GM13976 (cell line): ENCODE data around the gene GPS1.

Experiments used
- DNase-seq: peaks from one replicate; pipeline ENCODE4 v3.0.0; 2012; ENCODE audit warnings: low spot score
- CTCF ChIP-seq: IDR thresholded peaks from 2 replicates; pipeline ENCODE4 v1.5.1; 2012; ENCODE audit warnings: borderline replicate concordance, mild to moderate bottlenecking; ENCODE audit not compliant: insufficient read depth; ENCODE audit errors: extremely low read depth, missing control alignments, control extremely low read depth
- in situ Hi-C: fragments of 300-500 bp; cut with MboI; formaldehyde crosslinking; loops from one replicate; pipeline ENCODE4 v1.12.0; 2022; ENCODE audit warnings: low sequenced_read_pairs, mixed read lengths, inconsistent platforms; ENCODE audit not compliant: unreplicated experiment

GPS1 gene

DNA sequence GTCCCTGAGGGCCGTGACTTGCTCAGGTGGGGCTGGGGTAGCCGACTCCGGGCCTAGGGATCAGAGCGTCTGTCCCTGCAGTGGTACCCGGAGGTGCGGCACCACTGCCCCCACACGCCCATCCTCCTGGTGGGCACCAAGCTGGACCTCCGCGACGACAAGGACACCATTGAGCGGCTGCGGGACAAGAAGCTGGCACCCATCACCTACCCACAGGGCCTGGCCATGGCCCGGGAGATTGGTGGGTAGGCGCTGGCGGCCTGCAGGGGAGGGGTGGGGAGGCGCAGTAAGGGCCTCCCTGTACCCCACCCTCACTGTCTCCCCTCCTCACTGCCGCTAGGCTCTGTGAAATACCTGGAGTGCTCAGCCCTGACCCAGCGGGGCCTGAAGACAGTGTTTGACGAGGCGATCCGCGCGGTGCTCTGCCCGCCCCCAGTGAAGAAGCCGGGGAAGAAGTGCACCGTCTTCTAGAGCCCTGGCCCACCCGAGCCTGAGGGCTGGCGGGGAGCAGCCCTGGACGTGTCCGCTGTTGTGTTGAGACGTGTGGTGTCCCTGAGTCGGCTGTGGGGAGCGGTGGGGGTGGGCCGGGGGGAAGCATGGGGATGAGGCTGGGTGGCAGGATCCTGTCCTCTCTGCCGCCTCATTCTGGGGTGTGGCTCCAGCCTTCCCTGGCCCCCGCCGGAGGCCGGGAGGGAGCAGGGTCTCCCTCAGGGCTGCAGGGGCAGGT, 18.2 kb upstream of the GPS1 start:
- no peak for DNase-seq
- in situ Hi-C loops = no loop called here
- TF ChIP-seq CTCF = no peak

DNA sequence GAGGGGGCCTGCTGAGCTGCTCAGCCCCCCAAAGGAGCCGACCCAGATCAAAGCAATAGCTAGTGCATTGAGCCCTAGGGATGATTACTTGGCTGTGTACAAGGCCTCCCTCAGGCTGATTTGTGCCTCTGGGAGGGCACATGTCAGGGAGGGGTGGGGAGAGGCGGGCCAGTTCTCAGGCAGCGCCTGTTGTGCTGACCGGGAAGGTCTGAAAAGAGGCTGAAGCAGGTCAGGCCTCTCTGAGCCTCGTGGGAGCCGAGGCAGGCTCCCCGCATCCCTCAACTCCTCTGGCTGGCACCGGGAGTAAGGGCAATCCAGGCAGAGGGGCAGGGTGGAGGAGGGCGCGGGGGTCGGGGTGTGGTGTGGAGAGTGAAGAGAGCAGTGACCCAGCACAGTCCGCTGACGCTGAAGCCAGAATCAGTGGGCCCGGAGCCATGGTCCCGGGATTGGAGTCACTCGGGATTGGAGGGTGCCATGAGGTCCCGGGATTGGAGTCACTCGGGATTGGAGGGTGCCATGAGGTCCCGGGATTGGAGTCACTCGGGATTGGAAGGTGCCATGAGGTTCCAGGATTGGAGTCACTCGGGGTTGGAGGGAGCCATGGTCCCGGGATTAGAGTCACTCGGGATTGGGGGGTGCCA, 17.2 kb upstream of the GPS1 start:
- in situ Hi-C loops = no loop called here
- no peak for DNase-seq
- TF ChIP-seq CTCF = no peak

DNA sequence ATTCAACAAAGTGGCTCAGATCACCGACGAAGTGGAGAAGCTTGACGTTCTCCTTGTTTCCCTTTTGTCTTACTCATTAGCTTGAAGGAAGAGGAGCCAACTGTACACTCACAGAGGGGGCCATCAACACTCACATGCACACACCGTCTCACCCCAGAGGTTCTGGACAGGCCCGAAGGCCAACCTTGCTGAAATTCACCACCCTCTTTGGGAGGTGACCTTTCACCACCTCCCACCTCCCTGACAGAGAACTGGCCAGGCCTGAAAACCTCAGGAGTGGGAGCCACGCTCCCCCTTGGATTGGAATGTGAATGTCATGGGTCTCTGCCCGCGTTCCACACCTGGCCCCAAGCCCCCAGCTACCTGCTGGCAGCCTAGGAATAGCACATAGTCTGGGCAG, 16.2 kb upstream of the GPS1 start:
- in situ Hi-C loops = no loop called here
- no peak for DNase-seq
- TF ChIP-seq CTCF = no peak

GRCh38 chr17:82035956-82036633, 15.6 kb upstream of the GPS1 start:
- in situ Hi-C loops = no loop called here
- no peak for TF ChIP-seq CTCF
- DNase-seq = no peak

DNA sequence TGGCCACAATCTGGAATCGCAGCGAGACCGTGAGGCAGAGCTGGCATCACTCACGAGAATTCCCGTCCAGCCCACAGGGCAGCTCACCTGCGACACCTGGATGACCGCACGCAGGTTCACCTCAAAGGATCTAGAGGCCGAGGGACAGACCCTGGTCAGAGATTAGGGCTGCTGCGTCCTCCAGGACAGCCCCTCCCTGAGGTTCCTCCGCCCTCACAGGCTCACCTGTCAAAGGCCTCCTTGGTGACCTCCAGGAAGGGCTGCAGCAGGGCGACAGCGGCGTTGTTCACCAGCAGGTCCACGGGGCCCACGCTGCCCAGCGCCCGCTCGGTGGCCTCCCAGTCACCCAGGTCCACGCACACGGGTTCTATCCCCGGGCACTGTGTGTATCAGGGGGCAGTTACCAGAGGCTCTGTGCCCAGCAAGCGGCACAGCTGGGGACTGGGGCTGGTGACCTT, 15.0 kb upstream of the GPS1 start:
- no peak for DNase-seq
- TF ChIP-seq CTCF = no peak
- in situ Hi-C loops = no loop called here

DNA sequence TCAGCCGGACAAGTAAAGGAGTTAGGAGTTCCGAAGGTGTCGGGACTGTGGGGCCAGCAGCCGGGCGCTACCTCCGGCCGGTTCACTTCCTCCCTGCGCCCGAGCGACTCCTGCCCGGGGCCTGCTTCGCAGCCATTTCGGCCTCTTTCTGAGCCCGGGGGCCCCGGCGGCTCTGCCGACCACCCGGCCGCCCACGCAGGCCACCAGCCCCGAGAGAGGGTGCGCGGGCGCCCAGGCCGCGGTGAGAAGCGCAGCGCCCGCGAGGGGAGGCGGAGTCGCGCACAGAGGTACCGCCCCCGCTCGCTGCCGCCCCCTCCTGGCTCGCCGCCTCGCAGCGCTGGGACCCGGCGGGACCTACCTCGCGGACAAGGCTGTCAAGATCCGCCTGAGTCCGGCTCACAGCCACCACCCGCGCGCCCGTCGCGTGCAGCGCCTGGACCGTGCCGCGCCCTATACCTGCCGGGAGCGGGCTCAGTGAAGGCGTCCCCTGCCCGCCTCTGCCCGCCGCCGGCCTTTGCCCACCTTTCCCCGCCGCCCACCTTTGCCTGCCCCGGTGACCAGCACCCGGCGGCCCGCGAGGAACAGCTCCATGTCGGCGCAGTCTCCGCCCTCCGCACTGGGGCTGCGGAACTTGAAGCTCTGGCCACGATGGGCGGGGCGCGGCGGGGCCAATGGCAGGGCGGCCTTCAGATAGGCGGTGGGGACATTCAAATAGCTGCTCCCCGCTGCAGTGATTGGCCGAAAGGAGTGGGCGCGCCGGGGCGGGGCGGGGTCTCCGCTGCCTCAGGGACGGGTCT, 14.4 kb upstream of the GPS1 start, which contains the start of gene DCXR:
Gene DCXR, minus strand, starts transcription at position 606 of the 797 bp plus-strand sequence. Its CDS starts 15 bp downstream, at position 591.
- TF ChIP-seq CTCF = peak; percentile 95
- in situ Hi-C loops = no loop called here
- peak; percentile 98 for DNase-seq
